CD4-positive, alpha-beta T cell treated with Interleukin-17A for 4 hours (primary cell): ENCODE measurements around the gene KCNA4.
"Not testable (repeated sequence)": the region's sequence is repeated elsewhere in the genome, so short reads cannot be mapped to it uniquely, and the experiment has no call there.

Experiments
- DNase-seq: peaks from one replicate; pipeline ENCODE4 v3.0.0-alpha.2; 2020; ENCODE audit warnings: mixed read lengths

The KCNA4 gene

DNA sequence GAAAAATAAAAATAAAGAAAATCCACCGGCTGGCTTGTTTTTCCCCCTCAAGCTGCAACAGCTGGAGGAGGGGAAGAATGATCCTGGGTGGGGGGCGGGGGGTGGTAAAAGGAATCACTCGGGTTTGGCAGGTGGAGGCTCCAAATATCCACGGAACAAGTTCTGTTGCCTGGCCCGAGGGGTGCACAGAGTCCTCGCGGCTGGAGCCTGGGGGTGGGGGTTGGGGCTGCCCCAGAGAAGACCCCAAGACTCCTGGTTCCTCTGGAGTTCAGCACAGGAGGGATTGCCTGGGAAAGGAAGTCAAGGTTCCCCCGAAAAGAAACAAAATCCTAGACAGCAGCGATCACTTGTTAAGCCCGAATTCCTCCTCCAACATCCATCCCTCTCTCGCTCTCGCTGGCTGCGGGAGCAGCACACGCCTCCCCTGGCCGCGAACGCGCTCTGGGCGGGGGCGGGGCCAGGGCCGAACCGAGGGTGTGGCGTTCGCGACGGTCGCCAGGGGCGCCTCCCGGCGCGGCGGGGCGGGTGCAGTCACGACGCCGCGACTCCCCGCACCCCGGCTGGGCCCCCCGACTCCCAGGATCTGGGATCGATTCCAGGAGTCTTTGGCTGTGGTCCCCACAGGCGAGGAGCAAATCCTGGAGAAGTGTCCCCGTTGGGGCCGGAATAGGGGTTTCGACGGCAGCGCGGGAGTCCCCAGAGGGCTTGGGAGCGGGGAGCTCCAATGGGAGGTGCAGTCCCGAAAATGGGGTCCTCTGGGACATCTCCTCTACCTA, at the start of gene KCNA4:
TSS of gene KCNA4 (minus strand) at position 443 of the 776 bp plus-strand sequence. CDS start 4,352 bp downstream, outside the sequence.
- DNase-seq = no peak

- no peak for DNase-seq
Measured at GRCh38 chr11:30062103-30062502, 45.3 kb upstream of the KCNA4 start.

DNA sequence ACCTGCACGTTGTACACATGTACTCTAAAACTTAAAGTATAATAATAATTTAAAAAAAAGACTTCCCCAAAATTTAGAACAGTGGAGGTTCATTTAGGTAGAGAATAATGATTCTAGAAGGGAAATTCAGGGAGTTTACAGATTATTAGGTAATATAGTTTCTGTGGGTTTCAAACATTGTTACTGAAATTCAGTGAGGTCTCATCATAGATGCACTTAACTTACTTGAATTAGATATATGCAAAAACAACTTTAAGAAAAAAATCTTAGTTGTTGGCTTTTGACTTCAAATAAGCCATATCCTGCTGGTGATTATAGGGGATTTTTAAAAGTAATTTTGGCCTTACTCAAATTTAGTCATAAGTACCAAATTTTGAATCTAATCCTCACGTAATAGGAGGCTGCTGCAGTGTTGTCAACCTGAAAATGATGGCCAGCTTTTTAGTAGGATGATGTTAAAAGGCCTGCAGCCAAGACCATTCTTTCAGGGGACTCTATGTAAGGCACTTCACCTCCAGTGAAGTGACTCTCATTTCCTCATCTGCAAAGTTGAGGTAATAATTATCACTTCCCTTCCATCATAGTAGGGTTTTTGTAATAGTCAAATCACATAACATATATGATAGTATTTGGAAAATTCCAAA, 42.5 kb upstream of the KCNA4 start:
- DNase-seq = no peak

DNA sequence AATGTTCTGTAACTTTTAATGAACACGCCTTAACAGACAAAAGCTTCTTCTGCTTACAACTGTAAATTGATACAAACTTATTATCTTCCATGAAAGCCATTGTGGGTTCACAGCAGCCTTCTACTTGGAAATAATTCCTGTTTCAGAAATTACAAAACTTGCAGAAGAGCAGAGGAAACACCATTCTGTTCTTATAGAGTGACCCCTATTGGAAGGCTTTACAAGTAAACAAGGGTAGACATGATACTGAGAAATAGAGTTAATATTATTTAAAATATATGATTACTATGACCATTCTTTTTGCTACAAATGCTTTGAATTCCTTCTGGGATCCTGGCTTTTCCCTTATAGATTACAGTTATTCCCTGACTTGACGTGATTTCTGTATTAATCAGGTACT, 32.4 kb upstream of the KCNA4 start:
- no peak for DNase-seq

DNA sequence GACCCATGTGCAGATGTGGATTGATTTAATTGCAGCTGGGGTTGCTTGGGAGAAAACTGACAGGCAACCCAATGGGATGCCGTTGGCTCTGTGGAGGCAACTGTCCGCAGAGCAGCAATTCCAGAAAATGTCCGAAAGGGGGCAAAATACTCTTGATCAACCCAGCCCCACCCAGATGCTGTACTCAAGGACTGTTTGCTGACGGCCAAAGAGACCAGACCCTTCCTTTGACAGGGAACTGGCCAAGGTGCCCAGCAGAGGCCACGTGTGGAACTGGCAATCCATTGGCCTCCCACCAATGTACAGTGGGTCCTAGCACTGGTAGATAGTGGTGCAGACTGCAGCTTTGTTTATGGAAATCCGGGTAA, 29.7 kb upstream of the KCNA4 start:
- no peak for DNase-seq

GRCh38 chr11:30045921-30046577, 29.2 kb upstream of the KCNA4 start:
- DNase-seq = no peak

DNA sequence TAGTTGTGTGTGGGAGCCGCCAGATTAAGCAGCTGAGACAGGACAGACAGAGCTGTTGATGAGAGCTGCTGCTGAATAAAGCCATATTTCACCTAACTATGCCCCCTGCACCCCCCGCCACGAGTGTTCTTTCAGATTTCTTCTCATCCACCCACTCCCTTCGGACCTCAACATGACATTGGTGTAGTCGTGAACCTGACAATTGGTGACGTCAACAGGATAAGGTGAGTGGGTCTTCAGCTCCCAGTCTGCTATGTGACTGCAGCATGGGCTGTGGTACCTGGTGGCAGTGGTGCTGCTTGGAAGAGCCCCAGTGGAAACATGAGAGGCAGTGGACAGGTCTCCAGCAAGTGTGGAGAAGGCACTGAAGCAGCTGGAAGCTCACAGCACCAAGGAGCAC, 28.3 kb upstream of the KCNA4 start:
- no peak for DNase-seq

DNA sequence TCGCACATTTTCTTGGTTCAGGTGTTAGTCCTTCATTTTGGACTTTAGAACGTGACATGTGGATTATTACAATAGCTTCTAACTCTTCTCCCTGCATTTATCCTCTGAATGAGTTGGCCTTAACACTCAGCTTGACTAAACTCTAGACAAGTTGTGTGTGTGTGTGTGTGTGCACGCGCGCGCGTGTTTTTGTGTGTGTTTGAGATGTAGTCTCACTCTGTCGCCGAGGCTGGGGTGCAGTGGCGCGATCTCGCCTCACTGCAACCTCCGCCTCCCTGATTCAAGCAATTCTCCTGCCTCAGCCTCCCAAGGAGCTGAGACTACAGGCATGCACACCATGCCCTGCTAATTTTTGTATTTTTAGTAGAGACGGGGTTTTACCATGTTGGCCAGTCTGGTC, 24.3 kb upstream of the KCNA4 start:
- no peak for DNase-seq

DNA sequence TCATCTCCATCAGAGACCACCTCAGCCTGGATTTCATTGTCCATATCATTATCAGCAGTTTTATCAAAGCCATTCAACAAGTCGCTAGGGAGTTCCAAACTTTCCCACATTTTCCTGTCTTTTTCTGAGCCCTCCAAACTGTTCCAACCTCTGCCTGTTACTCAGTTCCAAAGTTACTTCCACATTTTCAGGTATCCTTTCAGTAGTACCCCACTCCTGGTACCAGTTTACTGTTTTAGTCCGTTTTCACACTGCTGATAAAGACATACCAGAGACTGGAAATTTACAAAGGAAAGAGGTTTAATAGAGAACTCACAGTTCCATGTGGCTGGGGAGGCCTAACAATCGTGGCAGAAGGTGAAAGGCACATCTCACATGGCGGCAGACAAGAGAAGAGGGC, 17.9 kb upstream of the KCNA4 start:
- not testable (repeated sequence) for DNase-seq

DNA sequence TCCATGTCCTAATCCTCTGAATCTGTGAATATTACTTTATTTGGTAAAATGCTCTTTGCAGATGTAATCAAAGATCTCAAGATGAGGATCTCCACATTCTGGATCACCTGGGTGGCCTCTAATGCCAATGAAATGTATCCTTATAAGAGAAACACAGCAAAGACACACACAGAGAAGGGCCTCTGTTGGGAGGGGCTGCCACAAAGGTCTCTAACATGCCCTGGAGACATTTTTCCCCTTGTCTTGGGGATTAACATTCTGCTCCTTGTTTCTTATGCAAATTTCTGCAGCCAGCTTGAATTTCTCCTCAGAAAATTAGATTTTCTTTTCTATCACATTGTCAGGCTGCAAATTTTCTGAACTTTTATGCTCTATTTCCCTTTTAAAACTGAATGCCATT, 17.3 kb upstream of the KCNA4 start:
- not testable (repeated sequence) for DNase-seq

DNA sequence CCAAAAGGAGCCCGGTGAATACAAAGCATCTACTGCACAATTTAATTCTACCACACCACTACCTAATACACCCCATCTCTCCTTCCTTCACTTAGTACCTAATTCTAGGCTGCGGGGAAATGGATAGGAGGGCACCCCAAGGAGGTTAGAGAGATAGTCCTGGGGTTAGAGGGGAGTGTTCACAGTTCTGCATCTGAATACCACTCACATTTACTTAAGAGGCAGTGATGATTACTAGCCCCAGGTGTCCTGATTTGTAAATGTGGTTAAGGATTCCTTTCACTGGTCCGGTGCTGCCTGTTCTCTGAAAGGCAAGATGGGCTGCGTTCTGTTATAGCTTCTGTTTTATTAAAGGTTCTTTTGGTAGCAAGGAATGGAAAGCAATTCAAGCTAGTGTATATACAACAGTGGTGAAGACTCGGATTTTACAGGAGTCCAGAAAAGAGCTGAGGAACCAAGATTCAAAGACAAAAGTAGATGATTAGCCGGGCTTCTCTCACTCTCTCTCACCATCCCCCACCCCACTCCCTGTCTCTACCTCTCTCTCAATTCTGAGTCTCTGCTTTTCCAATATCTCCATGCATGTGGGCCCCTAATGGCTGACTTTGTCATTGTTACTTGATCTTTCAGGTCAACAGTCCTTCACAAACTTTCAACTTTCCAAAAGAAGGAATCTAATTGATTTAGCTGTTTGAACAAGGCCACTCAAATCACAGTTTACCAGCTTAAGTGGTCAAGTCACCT, 8.7 kb upstream of the KCNA4 start:
- DNase-seq = no peak

DNA sequence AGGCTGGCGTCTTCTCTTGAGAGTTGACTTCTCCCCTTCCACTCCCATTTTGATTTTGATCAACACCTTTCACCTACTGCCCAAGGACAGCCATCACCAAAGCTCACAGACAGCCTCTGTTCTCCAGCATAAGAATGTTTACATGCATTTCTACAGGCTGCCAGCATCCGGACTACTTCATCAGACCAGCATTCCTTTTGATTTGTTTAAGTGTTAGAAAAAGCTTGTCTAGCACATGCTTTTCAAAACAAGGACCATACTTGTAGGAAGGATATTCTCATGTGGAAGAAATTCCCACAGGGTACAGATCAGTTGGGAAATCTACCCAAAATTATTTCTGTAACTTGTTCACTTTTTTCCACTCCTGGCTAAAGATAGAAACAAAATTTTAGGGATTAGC, 6.2 kb upstream of the KCNA4 start:
- no peak for DNase-seq

DNA sequence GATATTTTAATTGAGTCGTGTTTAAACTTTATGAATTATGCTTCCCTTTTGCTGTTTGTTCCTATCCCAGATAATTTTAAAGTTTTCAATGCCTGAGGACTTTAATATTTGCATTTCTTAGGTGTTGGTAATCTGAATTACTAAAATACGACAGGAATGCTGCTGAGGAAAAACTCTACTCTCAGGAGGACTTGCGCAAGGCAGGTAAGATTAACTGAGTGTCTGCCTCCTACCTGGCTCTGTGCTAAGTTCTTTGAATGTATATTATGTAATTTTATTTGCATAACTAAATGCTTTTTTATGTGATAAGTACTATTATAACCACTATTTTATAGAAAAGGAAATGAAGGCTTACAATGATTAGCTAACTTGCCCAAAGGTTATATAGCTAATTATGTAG, 2.7 kb upstream of the KCNA4 start:
- DNase-seq = no peak

GRCh38 chr11:30018495-30018894, 1.7 kb upstream of the KCNA4 start:
- no peak for DNase-seq

DNA sequence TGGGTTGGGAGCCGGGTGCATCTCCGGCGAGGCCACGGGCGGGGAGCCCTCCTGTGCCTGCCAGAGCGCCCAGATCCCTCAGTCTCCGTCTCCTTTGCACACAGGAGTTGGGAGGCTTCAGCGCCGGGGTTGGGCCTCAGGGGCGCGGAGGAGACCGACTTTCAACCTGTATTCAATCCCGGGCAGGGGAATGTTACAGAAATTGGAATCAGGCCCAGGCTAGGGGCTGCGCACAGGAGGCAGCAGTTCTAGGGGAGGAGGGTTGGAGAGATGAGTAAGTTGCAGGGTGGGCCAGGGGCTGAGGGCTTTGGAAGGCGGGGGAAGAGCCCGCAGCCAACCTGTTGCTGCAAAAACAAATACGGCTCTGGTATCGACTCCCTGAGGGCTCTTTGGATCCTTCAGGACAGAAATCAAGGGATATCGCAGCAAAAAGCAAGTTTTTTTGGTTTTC, 640 bp upstream of the KCNA4 start:
- DNase-seq = no peak

- DNase-seq = no peak
Measured at GRCh38 chr11:30015725-30016412, 961 bp downstream of the KCNA4 start.

GRCh38 chr11:30012346-30012745, 4.5 kb downstream of the KCNA4 start:
- no peak for DNase-seq

GRCh38 chr11:30009060-30009459, 7.8 kb downstream of the KCNA4 start:
- no peak for DNase-seq

- DNase-seq = no peak
Measured at GRCh38 chr11:30006876-30007275, 10.0 kb downstream of the KCNA4 start.

DNA sequence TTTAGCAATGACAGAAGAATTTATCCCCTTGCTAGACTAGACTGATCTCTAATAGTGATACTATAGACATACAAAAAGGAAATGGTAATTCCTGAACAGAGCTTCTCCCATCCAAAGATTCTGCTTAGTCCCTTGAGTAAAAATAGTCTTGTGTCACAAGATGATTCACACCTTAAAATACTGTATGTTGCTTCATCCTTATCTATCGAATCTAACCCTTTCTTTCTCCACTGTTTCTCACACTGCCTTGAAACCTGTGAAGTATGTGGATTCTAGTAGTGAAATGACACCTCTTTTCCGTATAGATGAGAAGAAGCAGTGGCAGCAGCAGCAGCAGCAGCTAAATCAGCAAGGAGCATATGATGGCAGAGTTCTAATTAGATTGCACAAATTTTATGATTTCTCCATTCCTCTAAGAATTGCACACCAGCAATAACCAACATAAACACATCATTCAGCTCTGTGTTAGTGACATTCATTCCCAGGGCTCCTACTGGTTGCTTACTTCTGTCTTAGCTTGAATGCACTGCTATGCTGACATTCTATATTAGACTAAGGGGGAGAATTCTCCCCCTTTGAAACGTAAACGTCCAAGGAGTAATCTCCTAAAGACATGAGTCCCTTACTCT, 14.6 kb downstream of the KCNA4 start:
- DNase-seq = no peak

GRCh38 chr11:30000986-30001750, 15.7 kb downstream of the KCNA4 start:
- DNase-seq = no peak
